ENCODE measurements around the gene SERP2. TPM values are rescaled to one million over a fixed set of nuclear protein-coding genes. Genes with fewer than 3 reads are reported as not detected.

SERP2 gene
- total and polyA plus RNA-seq, 9 of the 15 experiments (the other 6 are each of a cell fraction or from before 2014, with no cell fraction given): 0.13 TPM; not detected in 8

DNA sequence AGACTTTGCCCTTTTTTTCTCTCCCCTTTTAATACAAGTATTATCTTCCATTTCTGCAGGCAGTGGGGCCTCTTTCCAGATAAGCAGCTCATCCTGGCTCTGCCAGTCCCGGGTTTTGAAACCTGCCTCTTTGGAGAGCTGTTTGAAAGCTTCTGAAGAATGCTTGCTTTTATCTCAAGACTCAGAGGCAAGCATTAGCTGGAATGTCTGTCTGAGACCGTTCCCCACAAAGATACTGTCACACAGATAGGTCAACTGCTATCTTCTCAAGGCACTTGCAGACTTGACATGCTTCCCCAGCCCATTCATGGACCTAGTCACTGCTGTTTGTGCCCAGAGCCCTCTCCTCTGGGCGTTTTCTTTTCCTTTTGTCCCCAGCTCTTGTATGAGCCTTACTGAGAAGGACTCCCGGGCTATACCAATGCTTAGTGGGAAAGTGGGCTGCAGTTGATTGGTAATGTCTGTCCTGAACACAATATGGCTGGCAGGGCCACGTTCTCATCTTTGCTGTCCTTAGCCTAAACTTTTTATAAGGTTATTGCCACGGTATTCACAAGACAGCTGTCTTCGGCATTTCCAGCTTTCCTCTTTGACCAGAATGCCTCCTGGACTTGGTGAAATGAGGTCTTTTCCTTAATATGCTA, 13.4 kb downstream of the SERP2 start (continued):
- TF ChIP-seq GTF3C2 (IDR thresholded peaks at IDR 0.05; ENCODE audit: borderline replicate concordance, extremely low read depth, insufficient read length) (no peak), ZNF778 (CRISPR knock-in tag; IDR thresholded peaks at IDR 0.05) (no peak), SMARCA5 (IDR thresholded peaks at IDR 0.05) (no peak), CBFB (CRISPR knock-in tag; IDR thresholded peaks at IDR 0.05) (no peak), ZNF23 (CRISPR knock-in tag; IDR thresholded peaks at IDR 0.05) (peak; percentile 91), SMAD2 (IDR thresholded peaks at IDR 0.05; ENCODE audit: low read depth, low read length) (no peak), BRCA1 (IDR thresholded peaks at IDR 0.05) (no peak), BRCA1 (CRISPR knock-in tag; IDR thresholded peaks at IDR 0.05) (no peak), ZNF57 (CRISPR knock-in tag; IDR thresholded peaks at IDR 0.05) (no peak), ZNF518B (CRISPR knock-in tag; IDR thresholded peaks at IDR 0.05) (no peak), ZNF586 (CRISPR knock-in tag; conservative IDR thresholded peaks at IDR 0.05) (no peak), FOXK2 (conservative IDR thresholded peaks at IDR 0.05 in 1 of 2, IDR thresholded peaks at IDR 0.05 in 1 of 2; ENCODE audit: low read depth in 2 of 2) (peak in 1 of 2 experiments; percentile 18; a peak in 1 of 4 replicates), ZNF133 (CRISPR knock-in tag; IDR thresholded peaks at IDR 0.05) (no peak), TCF3 (CRISPR knock-in tag; IDR thresholded peaks at IDR 0.05) (peak; percentile 95), FOXK1 (CRISPR knock-in tag; IDR thresholded peaks at IDR 0.05; ENCODE audit: borderline replicate concordance) (no peak), PYGO2 (tag; IDR thresholded peaks at IDR 0.05) (0 out of 2 replicates have a peak, but pooled peaks have one; percentile 22), HMGN3 (IDR thresholded peaks at IDR 0.05; ENCODE audit: borderline replicate concordance, extremely low read depth, insufficient read length, low read depth, low read length) (no peak)
- TF ChIP-seq, protein P1, sequence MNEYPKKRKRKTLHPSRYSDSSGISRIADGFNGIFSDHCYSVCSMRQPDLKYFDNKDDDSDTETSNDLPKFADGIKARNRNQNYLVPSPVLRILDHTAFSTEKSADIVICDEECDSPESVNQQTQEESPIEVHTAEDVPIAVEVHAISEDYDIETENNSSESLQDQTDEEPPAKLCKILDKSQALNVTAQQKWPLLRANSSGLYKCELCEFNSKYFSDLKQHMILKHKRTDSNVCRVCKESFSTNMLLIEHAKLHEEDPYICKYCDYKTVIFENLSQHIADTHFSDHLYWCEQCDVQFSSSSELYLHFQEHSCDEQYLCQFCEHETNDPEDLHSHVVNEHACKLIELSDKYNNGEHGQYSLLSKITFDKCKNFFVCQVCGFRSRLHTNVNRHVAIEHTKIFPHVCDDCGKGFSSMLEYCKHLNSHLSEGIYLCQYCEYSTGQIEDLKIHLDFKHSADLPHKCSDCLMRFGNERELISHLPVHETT (CRISPR knock-in tag; conservative IDR thresholded peaks at IDR 0.05 in 1 of 2, IDR thresholded peaks at IDR 0.05 in 1 of 2): peak in 1 of 2 experiments; percentile 68; a peak in 1 of 4 replicates
- TF ChIP-seq, protein P2, sequence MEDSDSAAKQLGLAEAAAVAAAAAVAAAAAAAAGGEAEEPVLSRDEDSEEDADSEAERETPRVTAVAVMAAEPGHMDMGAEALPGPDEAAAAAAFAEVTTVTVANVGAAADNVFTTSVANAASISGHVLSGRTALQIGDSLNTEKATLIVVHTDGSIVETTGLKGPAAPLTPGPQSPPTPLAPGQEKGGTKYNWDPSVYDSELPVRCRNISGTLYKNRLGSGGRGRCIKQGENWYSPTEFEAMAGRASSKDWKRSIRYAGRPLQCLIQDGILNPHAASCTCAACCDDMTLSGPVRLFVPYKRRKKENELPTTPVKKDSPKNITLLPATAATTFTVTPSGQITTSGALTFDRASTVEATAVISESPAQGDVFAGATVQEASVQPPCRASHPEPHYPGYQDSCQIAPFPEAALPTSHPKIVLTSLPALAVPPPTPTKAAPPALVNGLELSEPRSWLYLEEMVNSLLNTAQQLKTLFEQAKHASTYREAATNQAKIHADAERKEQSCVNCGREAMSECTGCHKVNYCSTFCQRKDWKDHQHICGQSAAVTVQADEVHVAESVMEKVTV (CRISPR knock-in tag; IDR thresholded peaks at IDR 0.05): no peak

All from K562 (cell line).